HG03432 (cell line): ENCODE measurements around the gene VMA21.

Experiments
- ATAC-seq: cut with Tn5 transposase; IDR thresholded peaks from one replicate; pipeline ENCODE4 v1.9.1; 2021; ENCODE audit warnings: mild to moderate bottlenecking, moderate library complexity; ENCODE audit not compliant: unreplicated experiment

The VMA21 gene, protein sequence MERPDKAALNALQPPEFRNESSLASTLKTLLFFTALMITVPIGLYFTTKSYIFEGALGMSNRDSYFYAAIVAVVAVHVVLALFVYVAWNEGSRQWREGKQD

DNA sequence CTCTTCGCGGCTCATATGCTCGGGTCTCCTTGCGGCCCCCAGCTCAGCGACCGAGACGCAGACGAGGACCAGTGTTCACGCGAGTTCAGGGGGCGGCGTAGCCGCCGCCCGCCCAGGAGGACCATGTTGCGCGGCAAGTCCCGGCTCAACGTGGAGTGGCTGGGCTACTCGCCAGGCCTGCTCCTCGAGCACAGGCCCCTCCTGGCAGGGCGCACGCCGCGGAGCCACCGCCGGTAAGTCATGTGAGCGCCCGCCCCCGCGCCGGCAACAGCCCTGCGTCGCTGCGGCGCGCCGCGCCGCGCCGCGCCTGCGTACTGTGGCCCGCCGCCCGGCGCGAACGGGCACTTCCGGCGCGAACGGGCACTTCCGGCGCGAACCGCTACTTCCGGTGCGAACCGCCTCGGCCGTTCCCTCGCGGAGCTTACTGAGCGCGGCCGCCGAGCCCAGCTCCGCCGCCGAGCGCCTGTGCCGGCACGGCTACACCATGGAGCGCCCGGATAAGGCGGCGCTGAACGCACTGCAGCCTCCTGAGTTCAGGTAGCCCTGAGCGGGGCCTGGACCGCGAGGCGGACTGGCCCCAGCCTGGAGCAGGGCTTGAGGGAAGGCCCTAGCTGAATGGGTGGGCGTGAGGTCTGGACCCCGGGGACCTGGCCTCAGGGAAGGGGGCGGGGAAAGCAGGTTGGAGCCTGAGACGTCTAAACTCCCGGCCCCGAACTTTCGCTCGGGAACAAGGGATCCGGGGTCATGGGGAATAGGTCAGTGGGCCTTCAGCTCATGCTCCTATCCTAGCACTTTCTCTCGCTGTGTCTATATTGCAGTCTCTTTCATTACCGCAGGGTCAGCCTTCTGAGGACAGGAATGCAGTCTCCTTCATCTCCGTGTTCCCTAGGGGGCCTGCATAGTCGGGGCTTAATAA is at the start of gene VMA21:
Gene VMA21 (plus strand): TSS at position 382 of the 916 bp plus-strand sequence. CDS start 103 bp downstream, at position 485.
- ATAC-seq = peak; percentile 92

DNA sequence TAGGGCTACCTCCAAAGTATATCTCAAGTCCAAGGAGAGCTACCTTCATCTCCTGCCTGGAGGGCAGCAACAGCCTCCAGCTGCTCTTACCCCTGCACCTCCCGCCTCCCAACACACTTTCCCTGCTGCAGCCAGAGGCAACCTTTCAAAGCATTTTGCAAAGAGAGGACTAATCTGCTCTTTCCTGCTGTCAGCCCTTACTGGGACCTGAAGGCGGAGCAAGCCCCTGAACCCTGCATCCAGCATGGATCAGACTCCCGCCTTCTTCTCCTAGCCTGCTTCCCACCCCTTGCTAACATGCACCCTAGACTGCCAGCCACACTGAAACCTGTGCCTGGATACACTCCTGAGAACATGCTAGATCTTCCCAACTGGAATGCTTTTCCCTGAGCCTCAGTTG is 37.7 kb upstream of the VMA21 start:
- ATAC-seq = no peak

DNA sequence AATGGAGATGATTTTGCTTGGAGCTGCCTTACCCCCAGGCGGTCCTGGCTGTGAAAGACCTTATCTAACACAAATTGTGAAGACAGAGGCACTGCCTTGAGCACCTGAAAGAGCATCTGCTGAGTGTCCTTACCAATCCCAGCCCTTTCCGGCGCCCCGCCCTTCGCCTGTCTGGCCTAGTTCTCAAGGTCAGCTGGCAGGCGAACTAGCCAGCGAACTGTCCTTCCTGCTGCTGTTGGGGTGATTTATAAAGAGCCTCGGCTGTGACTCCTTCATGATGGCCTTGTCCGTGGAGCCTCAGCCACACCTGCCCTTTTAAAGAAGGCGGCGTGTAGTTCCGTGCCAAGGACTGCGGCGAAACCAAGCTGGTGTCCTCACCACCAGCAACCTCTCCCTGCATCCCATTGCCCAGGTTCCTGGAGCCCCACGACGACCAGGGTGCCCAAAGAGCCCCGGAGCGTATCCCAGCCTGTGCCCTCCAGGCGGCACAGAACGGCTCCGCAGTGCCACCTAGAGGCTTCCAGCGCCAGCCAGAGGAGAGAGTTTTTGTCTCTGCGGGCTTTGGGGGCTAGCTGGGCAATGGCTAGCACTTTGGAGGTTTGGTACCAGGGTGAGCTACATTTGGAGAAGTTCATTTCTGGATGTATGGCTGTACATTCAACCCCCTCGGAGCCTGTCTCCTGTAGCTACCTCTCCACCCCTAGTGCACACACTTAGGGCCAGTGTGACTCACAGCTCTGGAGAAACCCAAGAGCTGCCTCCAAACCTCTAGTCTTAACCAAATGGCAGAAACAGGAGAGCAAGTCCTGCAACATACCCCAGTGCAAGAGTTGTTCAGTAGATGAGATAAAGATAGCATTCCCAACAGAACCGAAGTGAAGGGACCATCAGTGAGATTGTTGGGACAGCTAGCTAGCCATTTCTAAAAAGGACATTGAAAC is 36.8 kb upstream of the VMA21 start:
- ATAC-seq = peak; percentile 76

DNA sequence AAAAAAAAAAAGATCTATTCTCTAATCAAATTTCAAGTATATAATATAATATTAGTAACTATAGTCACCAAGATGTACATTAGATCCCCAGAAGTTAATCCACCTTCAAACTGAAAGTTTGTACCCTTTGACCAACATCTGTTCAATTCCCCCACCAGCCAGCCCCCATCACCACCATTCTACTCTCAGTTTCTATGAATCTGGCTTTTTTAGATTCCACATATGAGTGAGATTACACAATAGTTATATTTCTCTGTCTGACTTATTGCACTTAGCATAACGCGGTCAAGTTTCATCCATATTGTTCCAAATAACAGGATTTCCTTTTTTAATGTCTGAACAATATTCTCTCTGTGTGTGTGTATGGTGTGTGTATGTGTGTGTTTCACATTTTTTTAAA is 33.7 kb upstream of the VMA21 start:
- peak; percentile 54 for ATAC-seq

DNA sequence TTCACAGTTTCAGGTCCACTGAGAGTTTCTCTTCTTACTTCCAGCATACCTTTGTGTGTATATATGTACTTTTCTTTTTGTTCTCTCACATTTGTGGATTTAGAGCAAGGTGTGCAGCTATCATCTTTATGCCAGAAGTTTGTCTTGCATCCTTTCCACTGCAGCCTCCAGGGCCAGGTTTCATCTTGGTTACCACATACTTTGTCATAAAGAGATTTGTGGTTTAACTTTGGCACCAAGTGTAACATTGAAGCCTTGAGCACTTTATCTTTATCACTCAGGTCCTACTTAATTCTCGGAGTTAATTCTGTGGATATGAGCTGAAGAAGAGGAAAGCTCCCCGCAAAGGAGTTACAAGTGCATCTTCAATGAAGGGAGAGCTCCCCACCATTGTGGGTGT is 31.4 kb upstream of the VMA21 start:
- ATAC-seq = no peak

DNA sequence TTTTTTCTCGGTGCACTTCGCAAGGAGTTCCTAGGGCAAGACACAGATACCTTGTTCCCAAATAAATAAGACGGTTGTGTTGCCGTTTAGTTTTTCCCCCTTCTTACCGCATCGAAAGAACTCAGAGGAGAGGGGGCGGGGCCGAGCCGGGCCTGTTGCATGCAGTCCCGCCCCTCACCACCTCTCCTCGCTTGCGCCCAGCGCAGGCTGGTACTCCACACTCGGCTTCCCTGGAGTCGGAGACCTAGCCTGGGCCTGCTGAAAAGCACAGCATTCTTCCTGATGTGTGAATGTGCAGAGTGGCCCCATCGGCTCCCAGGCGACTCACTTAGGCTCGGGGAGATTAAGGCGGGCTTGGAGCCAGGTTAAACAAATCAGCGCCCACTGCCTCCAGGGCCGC is 26.1 kb upstream of the VMA21 start:
- ATAC-seq = no peak

DNA sequence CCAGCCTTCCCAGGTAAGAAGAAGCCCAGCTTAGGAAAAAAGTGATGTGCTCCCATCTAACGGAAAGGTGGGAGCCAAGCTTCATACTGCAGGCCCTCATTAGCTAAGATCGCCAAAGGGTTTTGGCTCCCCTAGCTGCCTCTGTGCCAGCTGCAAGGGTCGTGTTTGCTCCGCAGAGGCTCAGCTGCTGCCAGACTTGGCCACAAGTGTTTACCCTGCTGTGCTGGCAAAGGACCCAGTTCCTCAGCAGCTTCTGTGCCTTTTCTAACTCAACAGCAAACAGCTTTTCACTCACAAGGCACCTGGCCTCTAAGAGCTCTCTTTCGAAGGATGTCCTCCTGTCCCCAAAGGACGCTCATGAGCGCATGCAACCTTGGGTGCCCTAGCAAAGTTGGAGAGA is 12.2 kb upstream of the VMA21 start:
- ATAC-seq = no peak

DNA sequence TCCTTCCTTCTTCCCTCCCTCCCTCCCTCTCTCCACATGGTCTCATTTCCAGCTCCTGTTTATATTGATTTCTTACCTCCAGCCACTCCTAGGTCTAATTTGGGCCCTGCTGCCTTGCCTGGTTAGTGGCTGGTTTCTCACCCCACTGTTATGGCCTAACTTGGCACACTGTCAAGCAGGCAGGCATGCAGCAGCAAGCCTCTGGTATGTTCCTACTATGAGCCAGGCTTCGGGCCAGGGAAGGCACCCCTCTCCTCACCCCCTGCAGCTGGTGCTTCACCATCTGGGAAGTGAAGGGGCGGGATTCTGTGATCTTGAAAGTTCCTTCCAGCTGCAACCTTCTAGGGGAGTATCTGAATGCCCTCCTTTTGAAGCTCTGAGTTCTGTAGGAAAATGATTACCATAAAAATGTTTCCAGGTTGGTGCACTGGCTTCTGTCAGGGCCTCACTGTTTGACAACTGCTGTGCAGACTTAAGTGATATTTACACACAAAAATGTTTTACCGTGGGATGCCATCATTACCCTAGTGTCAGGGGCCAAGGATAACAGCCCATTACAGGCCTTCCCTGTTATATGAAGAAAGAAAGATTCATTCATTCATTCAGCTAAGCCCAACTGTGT is 10.1 kb upstream of the VMA21 start:
- no peak for ATAC-seq

DNA sequence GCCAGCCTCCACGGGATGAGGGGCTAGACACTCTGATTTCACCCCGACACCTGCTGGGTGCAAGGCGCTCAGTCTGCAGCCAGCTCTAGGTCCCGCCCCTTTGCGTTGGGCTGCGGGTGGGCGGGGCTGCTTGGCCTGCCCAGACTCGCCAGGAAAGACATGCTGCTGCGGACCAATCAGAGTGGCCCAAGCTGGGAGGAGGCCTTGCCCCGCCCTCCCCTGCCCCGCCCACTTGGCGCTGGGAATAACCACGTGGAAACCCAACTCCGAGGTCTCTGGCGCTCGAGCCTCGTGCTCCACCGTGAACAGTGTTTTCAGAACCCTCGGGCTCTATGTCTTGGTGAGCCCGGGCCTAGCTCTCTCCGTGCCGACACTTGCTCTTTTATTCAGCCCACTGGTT is 5.3 kb upstream of the VMA21 start:
- ATAC-seq = no peak

DNA sequence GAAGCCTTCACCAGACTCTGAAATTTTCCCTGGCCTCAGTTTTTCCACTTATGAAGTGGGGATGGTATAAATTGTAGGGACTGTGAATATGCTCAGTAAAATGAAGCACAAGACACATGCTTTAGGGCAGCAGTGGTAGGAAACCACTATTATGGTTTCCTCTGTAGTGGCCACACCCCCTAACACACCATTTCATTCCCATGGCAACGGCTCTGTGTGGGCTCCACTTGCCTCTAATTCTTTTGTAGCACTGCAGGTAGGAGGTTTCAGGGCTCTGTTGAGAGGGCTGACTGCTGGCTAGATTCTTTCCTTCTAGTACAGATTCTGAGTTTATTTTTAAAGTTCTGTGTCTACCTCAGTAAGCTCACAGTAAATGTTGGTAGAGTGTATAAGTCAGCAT is 3.5 kb upstream of the VMA21 start:
- peak; percentile 15 for ATAC-seq

DNA sequence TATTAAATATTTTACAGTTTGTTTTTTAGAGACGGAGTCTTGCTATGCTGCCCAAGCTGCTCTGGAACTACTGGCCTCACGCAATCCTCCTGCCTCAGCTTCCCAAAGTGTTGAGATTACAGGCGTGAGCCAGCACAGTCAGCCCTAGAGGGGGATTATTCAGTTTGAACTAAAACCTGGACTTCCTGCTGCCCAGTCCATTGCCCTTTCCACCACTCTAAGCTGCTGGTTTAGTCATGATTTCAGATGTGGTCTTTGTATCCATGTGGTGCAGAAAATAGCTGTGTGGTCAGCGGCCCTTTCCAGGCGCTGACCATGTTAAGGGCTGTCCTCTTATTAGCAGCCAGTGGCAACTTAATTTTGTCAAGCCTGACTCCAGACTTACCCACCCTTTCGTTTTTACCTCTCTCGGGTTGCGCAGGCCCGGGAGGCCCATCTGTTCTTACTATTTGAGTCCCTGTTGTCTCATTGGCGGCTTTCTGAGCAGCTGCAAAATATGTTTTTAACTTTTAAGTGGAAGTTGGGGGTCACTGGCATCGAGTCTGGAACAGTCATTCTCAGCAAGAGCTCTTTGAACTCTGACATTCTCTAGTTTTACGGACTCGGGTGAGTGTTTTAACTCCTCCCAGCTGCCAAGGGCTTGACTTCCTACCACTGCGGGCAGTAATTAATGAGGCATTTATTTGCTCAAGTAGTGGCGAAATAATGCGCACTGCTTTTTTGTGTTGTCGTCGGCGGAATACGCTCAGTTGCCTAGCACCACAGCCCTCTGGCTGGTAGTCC is 773 bp upstream of the VMA21 start:
- ATAC-seq = peak; percentile 37

DNA sequence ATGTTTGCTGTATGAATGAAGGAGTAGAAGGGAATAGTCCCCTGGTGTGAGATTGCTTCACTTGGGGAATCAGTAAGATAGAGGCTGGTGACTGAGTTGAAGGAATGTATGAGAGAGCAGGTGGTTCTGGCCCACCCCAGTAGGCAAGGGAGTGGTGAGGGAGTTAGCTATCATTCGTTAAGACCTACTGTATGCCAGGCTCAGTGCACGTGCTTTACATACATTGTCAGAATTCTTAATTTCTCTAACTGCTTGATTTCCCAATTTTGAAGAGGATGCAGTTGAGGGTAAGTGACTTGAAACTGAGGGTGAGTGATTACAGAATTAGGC is 700 bp downstream of the VMA21 start:
- peak; percentile 3 for ATAC-seq

DNA sequence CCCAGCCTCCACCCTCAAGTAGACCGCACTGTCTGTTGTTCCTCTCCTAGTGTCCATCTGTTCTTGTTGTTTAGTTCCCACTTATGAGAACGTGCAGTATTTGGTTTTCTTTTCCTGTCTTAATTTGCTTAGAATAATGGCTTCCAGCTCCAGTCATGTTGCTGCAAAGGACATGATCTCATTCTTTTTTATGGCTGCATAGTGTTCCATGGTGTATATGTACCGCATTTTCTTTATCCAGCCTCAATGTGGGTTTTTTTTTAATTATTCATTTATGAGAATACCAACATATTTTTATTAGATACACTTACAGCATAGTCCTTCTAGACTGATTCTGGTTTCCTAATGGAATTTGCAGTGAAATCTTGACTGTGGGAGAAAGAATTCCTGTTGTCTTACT is 1.3 kb downstream of the VMA21 start:
- ATAC-seq = no peak

DNA sequence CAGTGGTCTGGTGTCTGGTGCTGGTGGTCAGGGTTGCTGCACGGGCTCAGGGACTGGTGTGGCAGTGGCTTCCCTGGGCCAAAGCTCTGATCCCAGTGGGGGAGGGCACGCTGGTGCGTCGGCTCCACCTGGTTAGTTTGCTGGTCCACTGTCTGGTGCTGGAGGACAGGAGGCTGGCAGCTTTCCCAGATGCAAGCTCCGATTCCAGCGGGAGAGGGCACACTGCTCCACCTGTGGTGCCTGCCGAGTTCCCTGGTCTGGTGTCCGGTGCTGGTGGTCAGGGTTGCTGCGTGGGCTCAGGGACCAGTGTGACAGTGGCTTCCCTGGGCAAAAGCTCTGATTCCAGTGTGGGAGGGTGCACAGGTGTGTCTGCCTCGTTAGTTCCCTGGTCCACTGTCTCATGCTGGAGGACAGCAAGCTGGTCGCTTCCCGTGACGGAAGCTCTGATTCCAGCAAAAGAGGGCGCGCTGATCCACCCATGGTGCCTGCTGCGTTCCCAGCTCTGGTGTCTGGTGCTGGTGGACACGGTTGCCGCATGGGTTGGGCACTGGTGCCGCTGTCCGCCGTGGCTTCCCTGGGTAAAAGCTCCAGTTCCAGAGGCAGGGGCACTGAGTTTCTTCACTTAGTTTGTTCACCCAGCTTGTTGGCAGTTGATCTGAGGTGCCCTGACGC is 5.8 kb downstream of the VMA21 start:
- no peak for ATAC-seq

DNA sequence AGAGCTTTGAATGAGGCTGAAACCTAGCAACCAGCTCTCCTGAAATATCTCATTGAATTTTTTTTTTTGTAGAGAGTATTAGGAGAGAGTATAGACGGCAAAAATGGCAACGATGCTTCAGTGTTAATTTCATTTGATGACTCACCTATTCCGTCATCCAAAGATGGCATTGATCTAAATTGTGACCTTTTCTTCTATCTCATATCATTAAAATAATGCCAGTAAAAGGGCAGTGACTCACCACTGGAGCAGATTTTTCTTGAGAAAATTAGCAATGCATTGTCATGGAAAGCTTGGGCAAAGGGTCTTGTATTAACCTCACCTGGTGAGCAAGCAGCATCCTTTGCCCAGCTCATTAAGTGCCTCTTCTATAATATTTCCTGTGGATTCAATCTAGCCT is 19.6 kb downstream of the VMA21 start:
- no peak for ATAC-seq

DNA sequence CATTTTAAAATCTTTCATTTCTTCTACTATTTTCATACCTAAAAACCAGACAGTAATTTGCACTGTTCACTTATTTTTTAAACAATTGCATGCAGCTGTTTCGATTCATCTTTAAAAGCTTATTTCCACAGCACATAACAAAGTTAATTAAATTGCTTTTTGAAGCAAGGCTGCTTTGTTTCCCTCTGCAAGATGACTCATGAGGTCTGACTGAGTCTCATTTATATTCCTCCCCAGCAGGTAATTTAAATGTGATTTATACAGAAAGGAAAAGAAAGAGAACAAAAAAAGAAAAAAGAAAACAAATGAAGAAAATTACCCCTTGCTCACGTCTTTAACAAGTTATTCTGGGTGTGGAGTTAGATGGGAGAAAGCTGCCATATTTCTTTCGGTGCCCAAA is 22.8 kb downstream of the VMA21 start:
- ATAC-seq = no peak

DNA sequence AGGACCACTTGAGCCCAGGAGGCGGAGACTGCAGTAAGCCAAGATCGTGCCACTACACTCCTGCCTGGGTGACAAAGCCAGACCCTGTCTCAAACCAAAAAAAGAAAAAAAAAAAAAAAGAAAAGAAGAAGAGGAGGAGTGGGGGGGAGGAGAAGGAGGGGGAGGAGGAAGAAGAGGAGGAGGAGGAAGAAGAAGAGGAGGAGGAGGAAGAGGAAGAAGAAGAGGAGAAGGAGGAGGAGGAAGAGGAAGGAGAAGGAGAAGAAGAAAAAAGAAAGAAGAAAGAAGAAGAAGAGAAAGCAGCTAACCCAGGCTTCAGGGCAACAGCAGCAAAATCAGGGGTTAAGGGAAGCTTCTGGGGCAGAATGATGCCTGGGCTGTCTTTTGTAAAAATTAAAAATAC is 27.5 kb downstream of the VMA21 start:
- no peak for ATAC-seq

DNA sequence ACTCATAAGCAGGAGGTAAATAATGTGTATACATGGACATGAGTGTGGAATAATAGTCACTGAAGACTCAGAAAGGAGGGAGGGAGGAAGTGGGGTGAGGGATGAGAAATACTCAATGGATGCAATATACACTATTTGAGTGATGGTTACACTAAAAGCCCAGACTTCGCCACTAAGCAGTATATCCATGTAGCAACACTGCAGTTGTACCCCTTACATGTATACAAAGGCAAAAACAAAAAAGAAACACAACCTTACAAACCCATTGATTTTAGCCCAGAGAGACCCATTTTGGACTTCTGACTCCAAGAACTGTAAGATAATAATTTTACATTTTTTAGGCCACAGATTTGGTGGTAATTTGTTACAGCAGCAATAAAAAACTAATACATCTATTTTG is 51.5 kb downstream of the VMA21 start:
- ATAC-seq = no peak

DNA sequence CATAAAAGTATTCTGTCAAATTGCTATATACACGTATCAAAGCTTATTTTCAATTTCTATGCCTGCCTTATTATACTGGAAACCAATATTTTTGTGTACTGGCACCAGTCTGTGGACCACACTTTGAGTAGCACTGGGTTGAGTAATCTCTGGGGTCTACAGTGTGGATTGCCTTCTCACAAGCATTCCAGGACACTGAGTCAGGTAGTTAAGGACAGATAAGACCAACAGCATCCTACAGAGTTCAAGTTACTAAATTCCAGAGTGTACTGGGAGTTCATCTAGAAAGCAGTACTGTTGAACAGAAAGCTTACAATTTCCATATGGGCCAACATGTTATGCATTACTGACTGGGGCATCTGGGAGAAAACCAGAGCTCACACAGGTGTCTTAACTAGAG is 61.8 kb downstream of the VMA21 start:
- ATAC-seq = no peak
